ENCODE data around the gene MAOA.
"Not testable (repeated sequence)": the region's sequence is repeated elsewhere in the genome, so short reads cannot be mapped to it uniquely, and the experiment has no call there.

The MAOA gene

GRCh38 chrX:43718546-43718945 is 62.4 kb downstream of the MAOA start:
- no peak for DNase-seq

GRCh38 chrX:43718956-43719355 is 62.9 kb downstream of the MAOA start:
- DNase-seq, result no peak

GRCh38 chrX:43720082-43720481 is 64.0 kb downstream of the MAOA start:
- no peak for DNase-seq

- DNase-seq, result no peak
These were observed 64.9 kb downstream of the MAOA start for GRCh38 chrX:43720961-43721360.

- DNase-seq, result not testable (repeated sequence)
These were observed 69.1 kb downstream of the MAOA start for GRCh38 chrX:43725227-43725626.

GRCh38 chrX:43727254-43727653 is 71.2 kb downstream of the MAOA start:
- DNase-seq, result not testable (repeated sequence)

- DNase-seq, result no peak
These were observed 71.9 kb downstream of the MAOA start for GRCh38 chrX:43728002-43728401.

- DNase-seq, result no peak
These were observed 72.9 kb downstream of the MAOA start for GRCh38 chrX:43728966-43729365.

GRCh38 chrX:43731086-43731485 is 75.0 kb downstream of the MAOA start:
- no peak for DNase-seq

- DNase-seq, result no peak
These were observed 77.6 kb downstream of the MAOA start for GRCh38 chrX:43733699-43734098.

- DNase-seq, result no peak
These were observed 78.3 kb downstream of the MAOA start for GRCh38 chrX:43734444-43734843.

- DNase-seq, result no peak
These were observed 79.4 kb downstream of the MAOA start for GRCh38 chrX:43735534-43735933.

GRCh38 chrX:43735957-43736356 is 79.9 kb downstream of the MAOA start:
- DNase-seq, result no peak

GRCh38 chrX:43741843-43742573 is 85.9 kb downstream of the MAOA start:
- DNase-seq, result no peak

- no peak for DNase-seq
These were observed 87.2 kb downstream of the MAOA start for GRCh38 chrX:43743100-43743822.

- no peak for DNase-seq
These were observed 88.2 kb downstream of the MAOA start for GRCh38 chrX:43744284-43744683.

- no peak for DNase-seq
These were observed 90.0 kb downstream of the MAOA start for GRCh38 chrX:43745938-43746721.

- no peak for DNase-seq
These were observed 91.4 kb downstream of the MAOA start for GRCh38 chrX:43747476-43747875.

GRCh38 chrX:43750248-43750676 is 94.2 kb downstream of the MAOA start:
- peak; percentile 63 for DNase-seq

- DNase-seq, result no peak
These were observed 97.5 kb downstream of the MAOA start for GRCh38 chrX:43753637-43754036.

- no peak for DNase-seq
These were observed 100.0 kb downstream of the MAOA start for GRCh38 chrX:43756076-43756475.

GRCh38 chrX:43758044-43758443 is 101.9 kb downstream of the MAOA start:
- no peak for DNase-seq

- DNase-seq, result no peak
These were observed 130.0 kb downstream of the MAOA start for GRCh38 chrX:43785930-43786591.
